HEK293 (cell line): ENCODE results near the gene NOS1AP.

Experiments used
- CTCF ChIA-PET: fragments of 350-600 bp; formaldehyde crosslinking; extraction: SDS; loops from one replicate; lab custom pipeline; 2021; ENCODE audit warnings: antibody characterized with exemption; lab: Yijun Ruan, JAX
- POLR2A ChIA-PET: fragments of 300-600 bp; formaldehyde crosslinking; extraction: SDS; loops from one replicate; lab custom pipeline; 2020; ENCODE audit warnings: antibody characterized with exemption, inconsistent platforms; lab: Yijun Ruan, JAX
- H3K27ac ChIP-seq: fragments of 200-500 bp; sonication (Bioruptor generic); 2 replicates; pipeline ENCODE4 v1.5.1; 2014; ENCODE audit warnings: low read depth, low read length, control low read depth, inconsistent platforms; ENCODE audit errors: extremely low read depth
- H3K36me3 ChIP-seq, 2 experiments: fragments of 200-500 bp in 1 of 2; sonication (Bioruptor generic) in 1 of 2; 1 replicate in 1 of 2; 2 replicates in 1 of 2; pipeline ENCODE4 v1.5.1; 2014 to 2017; ENCODE audit warnings: inconsistent platforms in 2 of 2, low read length in 2 of 2; ENCODE audit not compliant: control insufficient read depth in 2 of 2, insufficient read depth in 1 of 2
- H3K4me1 ChIP-seq: fragments of 200-500 bp; sonication (Bioruptor generic); 2 replicates; pipeline ENCODE4 v1.5.1; 2014; ENCODE audit warnings: mild to moderate bottlenecking, low read length, inconsistent platforms; ENCODE audit not compliant: control insufficient read depth, insufficient read depth
- H3K4me3 ChIP-seq: 2 replicates; pipeline ENCODE4 v1.5.1; 2011; ENCODE audit warnings: low read depth, mild to moderate bottlenecking, control low read depth, low read length, moderate library complexity
- H3K9me3 ChIP-seq: fragments of 200-500 bp; sonication (Bioruptor generic); 2 replicates; pipeline ENCODE4 v1.5.1; 2014; ENCODE audit warnings: low read depth, low read length, inconsistent platforms; ENCODE audit not compliant: control insufficient read depth, insufficient read depth
- BCL11B ChIP-seq: fragments of 450-650 bp; formaldehyde crosslinking; IDR thresholded peaks from 2 replicates; pipeline ENCODE4 v1.5.1; 2016; ENCODE audit warnings: low read depth, missing biosample characterization, missing genetic modification characterization
- GLI2 ChIP-seq: fragments of 450-650 bp; formaldehyde crosslinking; IDR thresholded peaks from 2 replicates; pipeline ENCODE4; 2017; ENCODE audit warnings: missing biosample characterization, missing genetic modification characterization, low read depth, borderline replicate concordance
- INSM2 ChIP-seq: fragments of 450-650 bp; formaldehyde crosslinking; IDR thresholded peaks from 2 replicates; pipeline ENCODE4 v1.5.1; 2016; ENCODE audit warnings: missing biosample characterization, missing genetic modification characterization
- SCRT2 ChIP-seq: fragments of 450-650 bp; formaldehyde crosslinking; IDR thresholded peaks from 2 replicates; pipeline ENCODE4 v1.5.1; 2016; ENCODE audit warnings: missing biosample characterization, missing genetic modification characterization
- SP2 ChIP-seq: fragments of 450-650 bp; formaldehyde crosslinking; IDR thresholded peaks from 2 replicates; pipeline ENCODE4 v1.5.1; 2016; ENCODE audit warnings: missing biosample characterization, missing genetic modification characterization
- ZBTB20 ChIP-seq: fragments of 450-650 bp; formaldehyde crosslinking; IDR thresholded peaks from 2 replicates; pipeline ENCODE4 v1.5.1; 2016; ENCODE audit warnings: missing biosample characterization, missing genetic modification characterization
- ZFP3 ChIP-seq: fragments of 450-650 bp; formaldehyde crosslinking; IDR thresholded peaks from 2 replicates; pipeline ENCODE4 v1.5.1; 2016; ENCODE audit warnings: low read depth, missing biosample characterization, missing genetic modification characterization
- ZNF157 ChIP-seq: fragments of 450-650 bp; formaldehyde crosslinking; IDR thresholded peaks from 2 replicates; pipeline ENCODE4 v1.5.1; 2016; ENCODE audit warnings: missing biosample characterization, missing genetic modification characterization
- ZNF16 ChIP-seq: fragments of 450-650 bp; formaldehyde crosslinking; IDR thresholded peaks from 2 replicates; pipeline ENCODE4 v1.5.1; 2016; ENCODE audit warnings: low read depth, missing biosample characterization, missing genetic modification characterization
- ZNF280D ChIP-seq: fragments of 450-650 bp; formaldehyde crosslinking; IDR thresholded peaks from 2 replicates; pipeline ENCODE4 v1.5.1; 2016; ENCODE audit warnings: missing biosample characterization, missing genetic modification characterization
- ZNF366 ChIP-seq: fragments of 450-650 bp; formaldehyde crosslinking; conservative IDR thresholded peaks from 2 replicates; pipeline ENCODE4 v1.5.1; 2016; ENCODE audit warnings: missing biosample characterization, missing genetic modification characterization
- ZNF501 ChIP-seq: fragments of 450-650 bp; formaldehyde crosslinking; IDR thresholded peaks from 2 replicates; pipeline ENCODE4 v1.5.1; 2016; ENCODE audit warnings: missing biosample characterization, missing genetic modification characterization
- ZNF530 ChIP-seq: fragments of 450-650 bp; formaldehyde crosslinking; IDR thresholded peaks from 2 replicates; pipeline ENCODE4 v1.5.1; 2016; ENCODE audit warnings: low read depth, missing biosample characterization, missing genetic modification characterization
- ZNF560 ChIP-seq: fragments of 450-650 bp; formaldehyde crosslinking; IDR thresholded peaks from 2 replicates; pipeline ENCODE4 v1.5.1; 2017; ENCODE audit warnings: missing biosample characterization, missing genetic modification characterization, borderline replicate concordance
- ZNF629 ChIP-seq: fragments of 450-650 bp; formaldehyde crosslinking; IDR thresholded peaks from 2 replicates; pipeline ENCODE4 v1.5.1; 2017; ENCODE audit warnings: missing biosample characterization, missing genetic modification characterization
- TF ChIP-seq, protein P1 (sequence below): fragments of 450-650 bp; formaldehyde crosslinking; IDR thresholded peaks from 2 replicates; pipeline ENCODE4 v1.5.1; 2016; ENCODE audit warnings: missing biosample characterization, missing genetic modification characterization
- TF ChIP-seq, protein P2 (sequence below): fragments of 450-650 bp; formaldehyde crosslinking; IDR thresholded peaks from 2 replicates; pipeline ENCODE4 v1.5.1; 2017; ENCODE audit warnings: missing biosample characterization, mild to moderate bottlenecking, missing genetic modification characterization, moderate library complexity

Gene NOS1AP

GRCh38 chr1:162191396-162192305 is 122.2 kb downstream of the NOS1AP start (continued):
- TF ChIP-seq, protein P1, sequence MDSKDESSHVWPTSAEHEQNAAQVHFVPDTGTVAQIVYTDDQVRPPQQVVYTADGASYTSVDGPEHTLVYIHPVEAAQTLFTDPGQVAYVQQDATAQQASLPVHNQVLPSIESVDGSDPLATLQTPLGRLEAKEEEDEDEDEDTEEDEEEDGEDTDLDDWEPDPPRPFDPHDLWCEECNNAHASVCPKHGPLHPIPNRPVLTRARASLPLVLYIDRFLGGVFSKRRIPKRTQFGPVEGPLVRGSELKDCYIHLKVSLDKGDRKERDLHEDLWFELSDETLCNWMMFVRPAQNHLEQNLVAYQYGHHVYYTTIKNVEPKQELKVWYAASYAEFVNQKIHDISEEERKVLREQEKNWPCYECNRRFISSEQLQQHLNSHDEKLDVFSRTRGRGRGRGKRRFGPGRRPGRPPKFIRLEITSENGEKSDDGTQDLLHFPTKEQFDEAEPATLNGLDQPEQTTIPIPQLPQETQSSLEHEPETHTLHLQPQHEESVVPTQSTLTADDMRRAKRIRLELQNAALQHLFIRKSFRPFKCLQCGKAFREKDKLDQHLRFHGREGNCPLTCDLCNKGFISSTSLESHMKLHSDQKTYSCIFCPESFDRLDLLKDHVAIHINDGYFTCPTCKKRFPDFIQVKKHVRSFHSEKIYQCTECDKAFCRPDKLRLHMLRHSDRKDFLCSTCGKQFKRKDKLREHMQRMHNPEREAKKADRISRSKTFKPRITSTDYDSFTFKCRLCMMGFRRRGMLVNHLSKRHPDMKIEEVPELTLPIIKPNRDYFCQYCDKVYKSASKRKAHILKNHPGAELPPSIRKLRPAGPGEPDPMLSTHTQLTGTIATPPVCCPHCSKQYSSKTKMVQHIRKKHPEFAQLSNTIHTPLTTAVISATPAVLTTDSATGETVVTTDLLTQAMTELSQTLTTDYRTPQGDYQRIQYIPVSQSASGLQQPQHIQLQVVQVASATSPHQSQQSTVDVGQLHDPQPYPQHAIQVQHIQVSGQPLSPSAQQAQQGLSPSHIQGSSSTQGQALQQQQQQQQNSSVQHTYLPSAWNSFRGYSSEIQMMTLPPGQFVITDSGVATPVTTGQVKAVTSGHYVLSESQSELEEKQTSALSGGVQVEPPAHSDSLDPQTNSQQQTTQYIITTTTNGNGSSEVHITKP (tag by site-specific recombination) = peak; percentile 68
- TF ChIP-seq ZNF280D (tag by site-specific recombination) = no peak
- no peak for TF ChIP-seq ZNF629
- TF ChIP-seq ZBTB20 (tag by site-specific recombination) = peak; percentile 24; the same call in 1 of the 2 replicates
- TF ChIP-seq ZNF366 (tag by site-specific recombination) = 0 out of 2 replicates have a peak, but pooled peaks have one; percentile 22
- TF ChIP-seq ZNF501 (tag by site-specific recombination) = no peak
- peak; percentile 58 for TF ChIP-seq SCRT2 (tag by site-specific recombination)
- TF ChIP-seq, protein P2, sequence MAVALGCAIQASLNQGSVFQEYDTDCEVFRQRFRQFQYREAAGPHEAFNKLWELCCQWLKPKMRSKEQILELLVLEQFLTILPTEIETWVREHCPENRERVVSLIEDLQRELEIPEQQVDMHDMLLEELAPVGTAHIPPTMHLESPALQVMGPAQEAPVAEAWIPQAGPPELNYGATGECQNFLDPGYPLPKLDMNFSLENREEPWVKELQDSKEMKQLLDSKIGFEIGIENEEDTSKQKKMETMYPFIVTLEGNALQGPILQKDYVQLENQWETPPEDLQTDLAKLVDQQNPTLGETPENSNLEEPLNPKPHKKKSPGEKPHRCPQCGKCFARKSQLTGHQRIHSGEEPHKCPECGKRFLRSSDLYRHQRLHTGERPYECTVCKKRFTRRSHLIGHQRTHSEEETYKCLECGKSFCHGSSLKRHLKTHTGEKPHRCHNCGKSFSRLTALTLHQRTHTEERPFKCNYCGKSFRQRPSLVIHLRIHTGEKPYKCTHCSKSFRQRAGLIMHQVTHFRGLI (tag by site-specific recombination) = no peak
- no peak for TF ChIP-seq BCL11B (tag by site-specific recombination)

- no peaks in the 10 kb centered on the region for H3K36me3 ChIP-seq
- no peaks in the 10 kb centered on the region; the same call in 1 of the 2 replicates for H3K4me1 ChIP-seq
- CTCF ChIA-PET = no interaction called here
- POLR2A ChIA-PET = no interaction called here
- H3K27ac ChIP-seq = no peak overlapping the region
- H3K9me3 ChIP-seq = no peaks in the 10 kb centered on the region
- H3K4me3 ChIP-seq = no peak overlapping the region
- TF ChIP-seq ZNF157 (tag by site-specific recombination) = no peak
- TF ChIP-seq ZFP3 (tag by site-specific recombination) = no peak
- TF ChIP-seq ZNF16 (tag by site-specific recombination) = no peak
- no peak for TF ChIP-seq GLI2 (tag by site-specific recombination)
- TF ChIP-seq ZNF530 (tag by site-specific recombination) = no peak
- no peak for TF ChIP-seq SP2
- TF ChIP-seq INSM2 (tag by site-specific recombination) = no peak
- TF ChIP-seq ZNF560 = no peak
Measured at GRCh38 chr1:162192306-162192678, 122.8 kb downstream of the NOS1AP start.
